ENCODE results near the gene SEC14L2. TPM values are rescaled to one million over a fixed set of nuclear protein-coding genes. Genes with fewer than 3 reads are reported as not detected.

The SEC14L2 gene
- total RNA-seq, result 10 to 100 TPM; 10.0 to 29.1 (median 12.4) TPM

- 0 to 1% methylated on average over 36 to 44 of the region's 56 CpGs for WGBS, 2 donors
- peak within 1 kb of the TSS; percentile 68 to 91 (median 86) for H3K27ac ChIP-seq
- DNase-seq (ENCODE audit: low spot score in 2 of 2), result peak; percentile 44 to 59
- peak within 1 kb of the TSS; percentile 56 to 81 (median 73) for H3K4me3 ChIP-seq
- peaks cover 0 to 18% of the 10 kb centered on the region in 2 donors for H3K27me3 ChIP-seq
- H3K4me1 ChIP-seq, result peaks cover 0 to 51% (median 9%) of the 10 kb centered on the region in 4 donors
- no peaks in the 10 kb centered on the region for H3K36me3 ChIP-seq
- no peaks in the 10 kb centered on the region for H3K9me3 ChIP-seq
- TF ChIP-seq POLR2A (IDR thresholded peaks at IDR 0.05), result peak; percentile 40 to 42
- TF ChIP-seq CTCF (IDR thresholded peaks at IDR 0.05), result no peak
- peak in 1 of 2 donors; percentile 64 for TF ChIP-seq EP300 (IDR thresholded peaks at IDR 0.05)
Measured at GRCh38 chr22:30396871-30397655, at the start of gene SEC14L2. SEC14L2 (plus strand) TSS chr22:30397018; CDS start chr22:30397117, 99 bp downstream.

DNA sequence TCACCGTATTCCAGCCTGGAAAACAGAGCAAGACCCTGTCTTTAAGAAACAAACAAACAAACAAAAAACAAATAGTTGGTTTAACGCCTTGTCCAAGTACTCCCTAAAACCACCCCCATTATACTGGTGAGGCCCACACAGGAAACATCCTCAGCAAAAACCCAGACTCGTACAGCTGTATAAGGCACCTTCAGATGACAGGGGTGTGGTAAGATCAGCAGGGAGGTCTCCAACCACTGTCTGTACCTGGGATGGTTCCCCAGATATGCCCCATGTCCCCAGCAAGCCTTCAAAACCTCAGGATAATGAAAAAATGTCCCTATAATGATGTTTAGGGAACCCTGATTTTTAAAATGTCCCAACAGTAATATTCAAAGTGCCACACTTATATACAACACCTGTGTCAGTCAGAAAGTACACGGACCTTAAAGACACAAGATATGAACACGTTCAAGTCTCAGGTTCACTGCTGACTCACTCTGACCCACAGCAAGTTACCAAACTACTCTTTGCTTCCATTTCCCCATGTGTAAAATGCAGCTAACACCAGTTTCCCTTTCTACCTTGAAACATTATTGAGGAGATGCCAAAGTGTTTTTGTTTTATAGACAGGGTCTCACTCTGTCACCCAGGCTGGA lies 49.4 kb upstream of the SEC14L2 start:
- TF ChIP-seq CTCF (IDR thresholded peaks at IDR 0.05), result no peak
- no peak for TF ChIP-seq EP300 (IDR thresholded peaks at IDR 0.05)
- TF ChIP-seq POLR2A (IDR thresholded peaks at IDR 0.05), result no peak
- H3K36me3 ChIP-seq, result peaks cover 3 to 94% (median 46%) of the 10 kb centered on the region in 3 donors
- no peaks in the 10 kb centered on the region for H3K9me3 ChIP-seq
- H3K27me3 ChIP-seq, result no peaks in the 10 kb centered on the region
- H3K4me3 ChIP-seq, result no peak overlapping the region
- peak overlapping the region in 1 of 4 donors; percentile 8 for H3K27ac ChIP-seq
- DNase-seq (ENCODE audit: low spot score in 2 of 2), result no peak
- 69 to 74% methylated on average over 5 of the region's 5 CpGs for WGBS, 2 donors
- H3K4me1 ChIP-seq, result peaks cover 0 to 59% (median 20%) of the 10 kb centered on the region in 4 donors

DNA sequence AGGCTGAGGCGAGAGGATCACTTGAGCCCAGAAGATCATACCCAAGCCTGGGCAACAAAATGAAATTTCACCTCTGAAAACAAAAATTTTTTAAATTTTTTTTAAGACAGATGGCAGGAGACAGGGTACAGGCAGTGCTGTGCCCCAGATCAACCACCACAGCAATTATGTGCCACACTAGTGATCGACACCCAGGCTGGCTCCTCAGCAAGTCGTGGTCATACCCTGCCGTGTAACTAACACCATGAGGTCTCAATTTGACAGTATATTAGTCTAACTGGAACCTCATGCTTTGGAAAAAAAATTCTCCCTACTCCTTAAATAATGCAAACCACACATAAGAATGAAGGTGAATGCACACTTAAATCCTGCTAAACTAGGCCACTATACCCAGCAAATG lies 48.4 kb upstream of the SEC14L2 start:
- WGBS, 2 donors, result 79 to 86% methylated on average over 4 of the region's 4 CpGs
- Histone ChIP-seq H3K36me3 (peaks cover 2 to 92% (median 40%) of the 10 kb centered on the region in 3 donors), H3K9me3 (no peaks in the 10 kb centered on the region), H3K4me3 (no peak overlapping the region), H3K4me1 (peaks cover 0 to 50% (median 11%) of the 10 kb centered on the region in 4 donors), H3K27ac (no peak overlapping the region), H3K27me3 (no peaks in the 10 kb centered on the region)
- TF ChIP-seq CTCF (IDR thresholded peaks at IDR 0.05) (no peak), POLR2A (IDR thresholded peaks at IDR 0.05) (no peak), EP300 (IDR thresholded peaks at IDR 0.05) (no peak)
- DNase-seq (ENCODE audit: low spot score in 2 of 2), result no peak

DNA sequence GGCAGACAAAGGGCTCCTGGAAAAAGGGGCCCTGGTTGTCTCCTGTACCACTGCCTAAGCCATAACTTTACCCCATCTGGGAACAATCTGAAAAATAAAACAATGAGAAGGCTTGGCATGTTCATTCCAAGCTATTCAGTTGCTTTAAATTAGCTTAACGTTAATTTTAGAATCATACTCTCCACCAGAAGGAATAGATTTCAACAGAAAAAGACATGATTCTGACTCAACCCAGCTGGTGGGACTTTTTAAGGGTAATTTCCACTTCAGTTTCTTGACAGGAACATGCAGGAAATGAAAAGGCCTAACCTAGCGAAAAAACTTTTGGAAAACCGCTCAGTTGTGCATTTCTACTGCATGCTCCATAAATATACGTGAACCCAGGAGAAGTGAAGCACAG lies 48.0 kb upstream of the SEC14L2 start:
- H3K27ac ChIP-seq, result no peak overlapping the region
- no peaks in the 10 kb centered on the region for H3K9me3 ChIP-seq
- H3K27me3 ChIP-seq, result no peaks in the 10 kb centered on the region
- H3K4me1 ChIP-seq, result peaks cover 0 to 50% (median 10%) of the 10 kb centered on the region in 4 donors
- TF ChIP-seq EP300 (IDR thresholded peaks at IDR 0.05) (no peak), POLR2A (IDR thresholded peaks at IDR 0.05) (no peak), CTCF (IDR thresholded peaks at IDR 0.05) (no peak)
- H3K4me3 ChIP-seq, result no peak overlapping the region
- 74 to 78% methylated on average over 4 of the region's 4 CpGs for WGBS, 2 donors
- no peak for DNase-seq (ENCODE audit: low spot score in 2 of 2)
- H3K36me3 ChIP-seq, result peaks cover 2 to 88% (median 36%) of the 10 kb centered on the region in 3 donors

DNA sequence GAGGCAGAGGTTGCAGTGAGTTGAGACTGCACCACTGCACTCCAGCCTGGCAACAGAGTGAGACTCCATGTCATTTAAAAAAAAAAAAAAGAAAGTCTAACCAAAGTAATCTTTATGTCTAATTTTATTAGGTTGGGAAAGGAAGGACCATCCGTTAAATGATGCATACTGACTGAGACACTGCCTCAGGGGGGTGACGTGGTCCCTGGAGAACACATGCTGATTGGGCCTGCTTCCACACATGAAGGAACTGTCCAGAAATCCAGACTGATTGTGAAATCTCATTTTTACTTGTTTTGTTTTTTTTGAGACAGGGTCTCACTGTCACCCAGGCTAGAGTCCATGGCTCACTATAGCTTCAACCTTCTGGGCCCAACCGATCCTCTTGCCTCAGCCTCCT lies 45.6 kb upstream of the SEC14L2 start:
- Histone ChIP-seq H3K4me3 (no peak overlapping the region), H3K36me3 (peaks cover 0 to 64% (median 11%) of the 10 kb centered on the region in 3 donors), H3K4me1 (peaks cover 0 to 65% (median 28%) of the 10 kb centered on the region in 4 donors), H3K27me3 (no peaks in the 10 kb centered on the region), H3K9me3 (no peaks in the 10 kb centered on the region), H3K27ac (no peak overlapping the region)
- no peak for DNase-seq (ENCODE audit: low spot score in 2 of 2)
- TF ChIP-seq CTCF (IDR thresholded peaks at IDR 0.05), result no peak
- no peak for TF ChIP-seq EP300 (IDR thresholded peaks at IDR 0.05)
- no peak for TF ChIP-seq POLR2A (IDR thresholded peaks at IDR 0.05)
- WGBS, 2 donors, result 93 to 94% methylated on average over 3 of the region's 3 CpGs

Data from tibial nerve (tissue), 4 donors.